GM21619 (cell line): ENCODE measurements around the gene PTPN4.
"Not testable (repeated sequence)": the region's sequence is repeated elsewhere in the genome, so short reads cannot be mapped to it uniquely, and the experiment has no call there.

Source experiments
- ATAC-seq: cut with Tn5 transposase; IDR thresholded peaks from one replicate; pipeline ENCODE4 v1.9.1; 2021; ENCODE audit not compliant: unreplicated experiment

PTPN4 gene

DNA sequence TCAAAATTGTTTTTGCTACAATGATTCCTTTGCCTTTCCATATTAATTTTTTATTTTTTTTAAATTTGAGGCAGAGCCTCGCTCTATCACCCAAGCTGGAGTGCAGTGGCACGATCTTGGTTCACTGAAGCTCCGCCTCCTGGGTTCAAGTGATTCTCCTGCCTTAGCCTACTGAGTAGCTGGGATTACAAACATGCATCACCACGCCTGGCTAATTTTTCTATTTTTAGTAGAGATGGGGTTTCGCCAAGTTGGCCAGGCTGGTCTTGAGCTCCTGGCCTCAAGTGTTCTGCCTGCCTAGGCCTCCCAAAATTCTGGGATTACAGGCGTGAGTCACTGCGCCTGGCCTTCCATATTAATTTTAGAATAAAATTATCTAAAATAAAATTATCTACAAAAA is 41.3 kb downstream of the PTPN4 start:
- no peak for ATAC-seq

GRCh38 chr2:119801989-119802388 is 42.3 kb downstream of the PTPN4 start:
- ATAC-seq: not testable (repeated sequence)

- ATAC-seq: no peak
These were observed 43.4 kb downstream of the PTPN4 start for GRCh38 chr2:119803101-119803500.

GRCh38 chr2:119804409-119804808 is 44.7 kb downstream of the PTPN4 start:
- not testable (repeated sequence) for ATAC-seq

- no peak for ATAC-seq
These were observed 48.9 kb downstream of the PTPN4 start for GRCh38 chr2:119808516-119809147.

DNA sequence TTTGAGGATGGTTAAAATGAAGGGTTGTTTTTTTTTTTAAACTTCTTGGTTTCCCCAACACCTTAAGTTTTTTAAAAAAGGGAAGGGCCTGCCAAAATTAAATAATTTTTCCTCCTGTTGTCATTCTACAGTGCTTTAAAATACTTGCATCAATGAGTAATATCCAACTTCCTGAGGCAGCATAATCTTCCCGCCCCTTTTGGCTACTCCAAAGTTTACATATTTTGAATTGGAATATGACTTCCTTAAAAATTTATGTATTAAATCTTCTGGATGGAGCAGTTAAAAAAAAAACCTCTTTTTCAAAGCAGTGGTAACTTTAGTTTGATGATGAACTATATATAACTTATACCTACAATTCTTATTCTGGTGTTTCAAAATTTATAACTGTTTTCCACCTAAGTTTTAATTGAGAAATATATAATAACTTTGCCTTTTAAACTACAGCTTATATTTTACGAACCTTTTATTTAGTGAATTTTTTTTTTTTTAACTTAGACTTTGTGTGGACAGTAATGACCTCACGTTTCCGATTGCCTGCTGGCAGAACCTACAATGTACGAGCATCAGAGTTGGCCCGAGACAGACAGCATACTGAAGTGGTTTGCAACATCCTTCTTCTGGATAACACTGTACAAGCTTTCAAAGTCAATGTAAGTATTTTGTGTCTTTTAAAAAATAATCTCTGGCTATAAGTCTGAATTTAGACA is 49.8 kb downstream of the PTPN4 start:
- no peak for ATAC-seq

DNA sequence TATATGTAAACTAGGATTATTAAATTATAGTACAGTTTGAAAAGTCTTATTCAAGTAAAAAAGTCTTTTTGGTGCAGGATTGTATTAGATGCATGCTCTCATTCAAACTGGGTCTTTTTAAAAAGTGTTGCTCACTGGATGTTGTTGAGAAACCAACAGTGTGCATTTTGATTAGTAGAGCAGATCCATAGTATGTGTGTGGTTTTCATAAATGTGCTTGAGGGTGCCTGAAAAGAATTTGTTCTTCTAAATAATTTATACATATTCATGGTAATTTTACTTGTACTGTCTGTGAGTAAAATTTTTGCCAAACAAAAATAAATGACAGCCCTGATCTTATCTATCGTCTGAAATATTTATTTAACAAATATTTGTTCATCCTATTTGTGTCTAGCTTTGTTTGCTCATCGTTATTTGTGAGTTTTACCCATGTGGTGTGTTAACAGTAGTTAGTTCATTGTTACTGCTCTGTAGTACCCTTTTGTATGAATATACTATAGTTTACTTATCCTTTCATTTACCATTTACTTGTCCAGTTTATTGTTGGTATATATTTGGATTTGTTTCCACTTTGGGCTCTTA is 50.4 kb downstream of the PTPN4 start:
- no peak for ATAC-seq

GRCh38 chr2:119814216-119814615 is 54.5 kb downstream of the PTPN4 start:
- no peak for ATAC-seq

GRCh38 chr2:119818792-119819191 is 59.1 kb downstream of the PTPN4 start:
- no peak for ATAC-seq

DNA sequence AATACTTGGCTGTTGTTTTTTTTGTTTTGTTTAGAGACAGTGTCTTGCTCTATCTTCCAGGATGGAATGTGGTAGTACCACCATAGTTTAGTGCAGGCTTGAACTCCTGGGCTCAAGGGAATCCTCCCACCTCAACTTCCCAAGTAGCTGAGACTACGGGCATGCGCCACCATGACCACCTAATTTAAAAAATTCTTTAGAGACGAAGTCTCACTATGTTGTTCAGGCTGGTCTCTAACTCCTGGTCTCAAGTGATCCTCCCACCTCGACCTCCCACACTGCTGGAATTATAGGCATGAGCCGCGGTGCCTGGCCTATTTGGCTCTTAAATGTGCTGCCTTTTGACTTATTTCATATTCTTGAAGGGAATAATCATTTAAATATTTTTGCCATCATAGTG is 60.1 kb downstream of the PTPN4 start:
- no peak for ATAC-seq

GRCh38 chr2:119820275-119820674 is 60.6 kb downstream of the PTPN4 start:
- ATAC-seq: no peak

GRCh38 chr2:119821266-119821665 is 61.5 kb downstream of the PTPN4 start:
- ATAC-seq: no peak

- no peak for ATAC-seq
These were observed 64.1 kb downstream of the PTPN4 start for GRCh38 chr2:119823734-119824334.

DNA sequence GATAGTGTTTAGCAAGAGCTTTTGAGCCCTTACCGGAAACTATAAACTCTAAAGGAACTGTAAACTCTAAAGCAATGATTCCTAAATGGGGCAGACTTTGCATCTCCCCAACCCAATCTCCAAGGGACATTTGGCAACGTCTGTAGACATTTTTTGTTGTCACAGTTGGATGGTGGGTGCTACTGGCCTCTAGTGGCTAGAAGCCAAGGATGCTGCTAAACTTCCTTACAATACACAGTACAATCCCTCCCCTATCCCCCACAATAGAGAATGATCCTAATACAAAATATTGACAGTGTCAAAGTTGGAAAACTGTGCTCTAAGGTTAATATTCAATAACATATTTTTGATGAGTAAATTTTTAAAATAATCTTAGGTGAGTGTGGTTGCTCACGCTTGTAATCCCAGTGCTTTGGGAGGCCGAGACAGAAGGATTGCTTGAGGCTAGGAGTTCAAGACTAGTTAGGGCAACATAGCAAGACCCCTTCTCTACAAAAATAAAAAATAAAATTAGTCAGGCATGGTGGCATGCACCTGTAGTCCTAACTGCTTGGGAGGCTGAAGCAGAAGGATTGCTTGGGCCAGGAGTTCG is 66.7 kb downstream of the PTPN4 start:
- ATAC-seq: peak; percentile 64

GRCh38 chr2:119827866-119828507 is 68.3 kb downstream of the PTPN4 start:
- ATAC-seq: no peak

GRCh38 chr2:119836455-119837142 is 76.9 kb downstream of the PTPN4 start:
- no peak for ATAC-seq

- ATAC-seq: no peak
These were observed 77.6 kb downstream of the PTPN4 start for GRCh38 chr2:119837350-119837749.

GRCh38 chr2:119837759-119838158 is 78.0 kb downstream of the PTPN4 start:
- no peak for ATAC-seq

DNA sequence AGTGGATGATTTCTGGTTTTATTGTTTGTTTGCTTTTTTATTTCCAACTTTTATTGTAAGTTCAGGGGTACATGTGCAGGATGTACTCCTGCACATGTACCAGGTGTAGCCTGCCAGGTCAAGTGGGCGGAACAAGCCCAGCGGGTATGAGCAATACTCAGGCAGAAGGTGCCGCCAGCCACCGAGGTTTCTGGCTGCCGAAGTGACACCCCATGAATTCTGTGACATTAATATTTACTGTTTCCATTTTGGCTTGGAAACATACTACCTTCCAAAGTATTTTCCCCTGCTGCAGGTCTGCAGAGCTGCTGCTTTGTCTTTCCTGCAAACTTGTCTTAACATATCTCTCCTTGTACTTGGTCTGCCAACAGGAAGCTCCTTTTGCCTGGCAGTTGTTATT is 78.5 kb downstream of the PTPN4 start:
- no peak for ATAC-seq

- ATAC-seq: no peak
These were observed 81.8 kb downstream of the PTPN4 start for GRCh38 chr2:119841550-119841949.

GRCh38 chr2:119846021-119846420 is 86.3 kb downstream of the PTPN4 start:
- no peak for ATAC-seq
